Hepatocyte (in vitro differentiated cells): ENCODE results near the gene SAT2.

Experiments
- CTCF ChIP-seq: fragments of 200-600 bp; sonication (generic); IDR thresholded peaks from 2 replicates; pipeline ENCODE4 v1.5.1; 2016; ENCODE audit warnings: antibody characterized with exemption, mild to moderate bottlenecking; ENCODE audit not compliant: poor library complexity
- EZH2 ChIP-seq: fragments of 200-600 bp; sonication (generic); IDR thresholded peaks from 2 replicates; pipeline ENCODE4 v1.6.1; 2016; ENCODE audit warnings: antibody characterized with exemption, mild to moderate bottlenecking, borderline replicate concordance
- EZH2phosphoT487 ChIP-seq: fragments of 200-600 bp; sonication (generic); IDR thresholded peaks from one replicate; pipeline ENCODE4 v1.6.1; 2018; ENCODE audit warnings: antibody characterized with exemption, mild to moderate bottlenecking, low read depth, moderate library complexity; ENCODE audit not compliant: unreplicated experiment, severe bottlenecking

- TF ChIP-seq EZH2: no peak
- TF ChIP-seq CTCF: no peak
- no peak for TF ChIP-seq EZH2phosphoT487
Observed at GRCh38 chr17:7587420-7588151, 40.0 kb downstream of the SAT2 start.
